Measurements from ENCODE around the gene PATE3. TPM values are rescaled to one million over a fixed set of nuclear protein-coding genes. Genes with fewer than 3 reads are reported as not detected.

PATE3 gene
- total RNA-seq (2014; rRNA removed; shearing (Covaris generic)), result not detected in 2 replicates

- no peak for DNase-seq (ENCODE audit: low spot score)
- in situ Hi-C loops (cut with HindIII; ENCODE audit: low sequenced_read_pairs), result no loop called here
Observed at GRCh38 chr11:125787827-125788226, at the start of gene PATE3. PATE3 (plus strand) TSS chr11:125788127; CDS start chr11:125788152, 25 bp downstream.

GRCh38 chr11:125740617-125741016 is 47.3 kb upstream of the PATE3 start:
- in situ Hi-C loops (cut with HindIII; ENCODE audit: low sequenced_read_pairs), result no loop called here
- DNase-seq (ENCODE audit: low spot score), result no peak

GRCh38 chr11:125743681-125744080 is 44.2 kb upstream of the PATE3 start:
- no peak for DNase-seq (ENCODE audit: low spot score)
- in situ Hi-C loops (cut with HindIII; ENCODE audit: low sequenced_read_pairs), result no loop called here

GRCh38 chr11:125745979-125746378 is 41.9 kb upstream of the PATE3 start, which contains the start of gene PATE1:
PATE1 (plus strand) TSS chr11:125746279; CDS start chr11:125746305, 26 bp downstream.
- no peak for DNase-seq (ENCODE audit: low spot score)
- in situ Hi-C loops (cut with HindIII; ENCODE audit: low sequenced_read_pairs), result no loop called here

GRCh38 chr11:125750629-125751028 is 37.3 kb upstream of the PATE3 start:
- in situ Hi-C loops (cut with HindIII; ENCODE audit: low sequenced_read_pairs), result no loop called here
- no peak for DNase-seq (ENCODE audit: low spot score)

- in situ Hi-C loops (cut with HindIII; ENCODE audit: low sequenced_read_pairs), result no loop called here
- DNase-seq (ENCODE audit: low spot score), result no peak
Observed at GRCh38 chr11:125756050-125756449, 31.9 kb upstream of the PATE3 start.

GRCh38 chr11:125762445-125762844 is 25.5 kb upstream of the PATE3 start:
- DNase-seq (ENCODE audit: low spot score), result no peak
- in situ Hi-C loops (cut with HindIII; ENCODE audit: low sequenced_read_pairs), result no loop called here

- in situ Hi-C loops (cut with HindIII; ENCODE audit: low sequenced_read_pairs), result no loop called here
- no peak for DNase-seq (ENCODE audit: low spot score)
Observed at GRCh38 chr11:125763483-125763882, 24.4 kb upstream of the PATE3 start.

- in situ Hi-C loops (cut with HindIII; ENCODE audit: low sequenced_read_pairs), result no loop called here
- DNase-seq (ENCODE audit: low spot score), result no peak
Observed at GRCh38 chr11:125766251-125766650, 21.7 kb upstream of the PATE3 start.

- no peak for DNase-seq (ENCODE audit: low spot score)
- in situ Hi-C loops (cut with HindIII; ENCODE audit: low sequenced_read_pairs), result no loop called here
Observed at GRCh38 chr11:125768336-125769046, 19.4 kb upstream of the PATE3 start.

- no peak for DNase-seq (ENCODE audit: low spot score)
- in situ Hi-C loops (cut with HindIII; ENCODE audit: low sequenced_read_pairs), result no loop called here
Observed at GRCh38 chr11:125770583-125770982, 17.3 kb upstream of the PATE3 start.

GRCh38 chr11:125772834-125773505 is 15.0 kb upstream of the PATE3 start:
- DNase-seq (ENCODE audit: low spot score), result no peak
- in situ Hi-C loops (cut with HindIII; ENCODE audit: low sequenced_read_pairs), result no loop called here

GRCh38 chr11:125773516-125773915 is 14.4 kb upstream of the PATE3 start:
- DNase-seq (ENCODE audit: low spot score), result no peak
- in situ Hi-C loops (cut with HindIII; ENCODE audit: low sequenced_read_pairs), result no loop called here

GRCh38 chr11:125777309-125777708 is 10.6 kb upstream of the PATE3 start:
- in situ Hi-C loops (cut with HindIII; ENCODE audit: low sequenced_read_pairs), result no loop called here
- DNase-seq (ENCODE audit: low spot score), result no peak

- in situ Hi-C loops (cut with HindIII; ENCODE audit: low sequenced_read_pairs), result no loop called here
- no peak for DNase-seq (ENCODE audit: low spot score)
Observed at GRCh38 chr11:125778728-125779127, 9.2 kb upstream of the PATE3 start, which contains the start of gene PATE2. PATE2 (minus strand) TSS chr11:125778828; CDS start chr11:125778773, 55 bp downstream.

- no peak for DNase-seq (ENCODE audit: low spot score)
- in situ Hi-C loops (cut with HindIII; ENCODE audit: low sequenced_read_pairs), result no loop called here
Observed at GRCh38 chr11:125784678-125785077, 3.2 kb upstream of the PATE3 start.

- in situ Hi-C loops (cut with HindIII; ENCODE audit: low sequenced_read_pairs), result no loop called here
- DNase-seq (ENCODE audit: low spot score), result no peak
Observed at GRCh38 chr11:125790825-125791224, 2.9 kb downstream of the PATE3 start.

- in situ Hi-C loops (cut with HindIII; ENCODE audit: low sequenced_read_pairs), result no loop called here
- no peak for DNase-seq (ENCODE audit: low spot score)
Observed at GRCh38 chr11:125797641-125798040, 9.7 kb downstream of the PATE3 start.

- DNase-seq (ENCODE audit: low spot score), result no peak
- in situ Hi-C loops (cut with HindIII; ENCODE audit: low sequenced_read_pairs), result no loop called here
Observed at GRCh38 chr11:125799808-125800207, 11.9 kb downstream of the PATE3 start.

GRCh38 chr11:125802387-125802786 is 14.5 kb downstream of the PATE3 start:
- no peak for DNase-seq (ENCODE audit: low spot score)
- in situ Hi-C loops (cut with HindIII; ENCODE audit: low sequenced_read_pairs), result no loop called here

- in situ Hi-C loops (cut with HindIII; ENCODE audit: low sequenced_read_pairs), result no loop called here
- no peak for DNase-seq (ENCODE audit: low spot score)
Observed at GRCh38 chr11:125807909-125808308, 20.0 kb downstream of the PATE3 start.
